Endothelial cell of umbilical vein (primary cell): ENCODE results near the gene CRB1. TPM values are rescaled to one million over a fixed set of nuclear protein-coding genes. Genes with fewer than 3 reads are reported as not detected.

Experiments
- BruUV-seq: library from RNA; stranded (reverse); fragments of 400-500 nt; replicated peaks from 2 replicates; lab custom pipeline; 2021; lab: Mats Ljungman, UMichigan
- CTCF ChIA-PET: fragments of 300-600, 350-600 bp; sonication (Branson Sonifier 250); formaldehyde crosslinking; loops from one replicate; lab custom pipeline; 2021; ENCODE audit warnings: antibody characterized with exemption, inconsistent platforms; lab: Charles Lee
- POLR2A ChIA-PET: fragments of 300-600, 350-600 bp; sonication (Branson Sonifier 250); formaldehyde crosslinking; loops from one replicate; lab custom pipeline; 2021; ENCODE audit warnings: antibody characterized with exemption, inconsistent platforms; lab: Charles Lee
- DNase-seq: peaks from one replicate; pipeline ENCODE4 v3.0.0-alpha.2; 2011; ENCODE audit warnings: low read depth, low spot score
- FAIRE-seq: peaks from 2 replicates; lab custom pipeline; 2011; peaks lifted over from hg19 to GRCh38; lab: Jason Lieb, UNC
- H2AFZ ChIP-seq: 2 replicates; pipeline ENCODE4 v1.6.0; 2012; ENCODE audit warnings: low read depth, low read length, control low read depth, inconsistent platforms
- H3K27ac ChIP-seq: 2 replicates; pipeline ENCODE4 v1.5.1; 2011; ENCODE audit warnings: low read depth, mild to moderate bottlenecking, control low read depth, low read length, moderate library complexity; ENCODE audit not compliant: insufficient read depth
- H3K27me3 ChIP-seq, 2 experiments: 2 replicates each; pipeline versions ENCODE4 v1.6.0 to v1.6.1; 2011; ENCODE audit warnings: low read length in 2 of 2, mixed read lengths in 1 of 2; ENCODE audit not compliant: control insufficient read depth in 2 of 2, insufficient read depth in 2 of 2
- H3K36me3 ChIP-seq, 2 experiments: 2 replicates in 1 of 2; 3 replicates in 1 of 2; pipeline ENCODE4 v1.5.1; 2011; ENCODE audit warnings: low read length in 2 of 2, mild to moderate bottlenecking in 1 of 2, moderate library complexity in 1 of 2; ENCODE audit not compliant: control insufficient read depth in 2 of 2, insufficient read depth in 2 of 2; ENCODE audit errors: extremely low read depth in 1 of 2
- H3K4me1 ChIP-seq: 3 replicates; pipeline ENCODE4 v1.5.1; 2011; ENCODE audit warnings: mild to moderate bottlenecking, low read length; ENCODE audit not compliant: control insufficient read depth, insufficient read depth; ENCODE audit errors: extremely low read depth
- H3K4me2 ChIP-seq: 2 replicates; pipeline ENCODE4 v1.6.1; 2011; ENCODE audit warnings: low read length, control low read depth, mixed read lengths; ENCODE audit not compliant: insufficient read depth
- H3K4me3 ChIP-seq, 3 experiments: fragments of 200-600 bp in 1 of 3; sonication (generic), shearing (Covaris generic) in 1 of 3; replicated peaks in 1 of 3; 2 replicates each; pipeline ENCODE4 v1.5.1; 2011 to 2016; ENCODE audit warnings: control low read depth in 3 of 3, low read length in 3 of 3, mild to moderate bottlenecking in 2 of 3, inconsistent platforms in 1 of 3, low read depth in 1 of 3, moderate library complexity in 1 of 3; ENCODE audit not compliant: insufficient read depth in 1 of 3
- H3K79me2 ChIP-seq: 2 replicates; pipeline ENCODE4 v1.6.0; 2012; ENCODE audit warnings: low read length, inconsistent platforms; ENCODE audit not compliant: control insufficient read depth, insufficient read depth
- H3K9ac ChIP-seq: replicated peaks from 2 replicates; pipeline ENCODE3; 2011; ENCODE audit warnings: low read length, control low read depth; ENCODE audit not compliant: insufficient read depth; ENCODE audit errors: extremely low read depth
- H3K9me1 ChIP-seq: replicated peaks from 3 replicates; pipeline ENCODE4 v1.6.0; 2011; ENCODE audit warnings: mild to moderate bottlenecking, low read length; ENCODE audit not compliant: control insufficient read depth, insufficient read depth; ENCODE audit errors: extremely low read depth
- H3K9me3 ChIP-seq: replicated peaks from 2 replicates; pipeline ENCODE4 v1.5.1; 2012; ENCODE audit warnings: low read length, inconsistent platforms; ENCODE audit not compliant: control insufficient read depth, insufficient read depth
- H4K20me1 ChIP-seq: replicated peaks from 2 replicates; pipeline ENCODE3; 2011; ENCODE audit warnings: mild to moderate bottlenecking, low read length; ENCODE audit not compliant: control insufficient read depth, insufficient read depth; ENCODE audit errors: extremely low read depth
- CTCF ChIP-seq, 2 donors: IDR thresholded peaks; 1 replicate in 1 of 2; 2 replicates in 1 of 2; pipeline ENCODE4 v1.5.1; 2011; ENCODE audit warnings: low read length in 2 of 2, mild to moderate bottlenecking in 2 of 2, moderate library complexity in 2 of 2, control low read depth in 1 of 2, inconsistent platforms in 1 of 2, low read depth in 1 of 2; ENCODE audit not compliant: insufficient read depth in 1 of 2; ENCODE audit errors: extremely low read depth in 1 of 2
- EZH2 ChIP-seq: IDR thresholded peaks from 2 replicates; pipeline ENCODE4 v1.6.1; 2012; ENCODE audit warnings: borderline replicate concordance, low read depth, mild to moderate bottlenecking, moderate library complexity, low read length, inconsistent platforms; ENCODE audit not compliant: severe bottlenecking
- FOS ChIP-seq: IDR thresholded peaks from 2 replicates; pipeline ENCODE4 v1.6.1; 2011; ENCODE audit warnings: mild to moderate bottlenecking, low read length, moderate library complexity, borderline replicate concordance; ENCODE audit not compliant: insufficient read depth
- GATA2 ChIP-seq: IDR thresholded peaks from 2 replicates; pipeline ENCODE4 v1.7.0; 2011; ENCODE audit warnings: low read depth, mild to moderate bottlenecking, moderate library complexity, mixed read lengths, low read length; ENCODE audit not compliant: insufficient read length, insufficient read depth
- JUN ChIP-seq: IDR thresholded peaks from 2 replicates; pipeline ENCODE4 v1.6.1; 2011; ENCODE audit warnings: borderline replicate concordance, low read depth; ENCODE audit not compliant: insufficient read length, insufficient read depth
- MAX ChIP-seq: IDR thresholded peaks from 2 replicates; pipeline ENCODE4 v1.6.1; 2011; ENCODE audit not compliant: insufficient read depth, insufficient read length
- MYC ChIP-seq: IDR thresholded peaks from one replicate; pipeline ENCODE4 v1.6.1; 2011; ENCODE audit warnings: mild to moderate bottlenecking, low read depth, low read length
- POLR2A ChIP-seq: IDR thresholded peaks from 2 replicates; pipeline ENCODE4 v1.6.1; 2012; ENCODE audit warnings: low read depth, mild to moderate bottlenecking, control low read depth, low read length
- POLR2AphosphoS5 ChIP-seq: IDR thresholded peaks from 2 replicates; pipeline ENCODE4 v1.6.1; 2012; ENCODE audit warnings: low read depth, mild to moderate bottlenecking, control low read depth, low read length, moderate library complexity; ENCODE audit not compliant: insufficient read depth
- dilution Hi-C: fragments of 300-500 bp; cut with MboI; formaldehyde crosslinking; loops from one replicate; pipeline ENCODE4 v1.15.0; 2019; ENCODE audit warnings: low sequenced_read_pairs; ENCODE audit not compliant: extremely low pct_ligation_motif_present
- intact Hi-C: fragments of 100-400 bp; cut with micrococcal nuclease; formaldehyde crosslinking; loops from one replicate; pipeline ENCODE4 v1.10.0; 2022
- polyA plus RNA-seq, 4 experiments: library from polyadenylated mRNA; depleted of rRNA in 3 of 4; stranded (reverse) in 3 of 4; unstranded in 1 of 4; fragments of >200 nt; gene quantifications; 2 replicates each; pipeline versions ENCODE4 v1.2.1 to v1.2.3, GENCODE V29; 2011 to 2012; ENCODE audit warnings: missing spikeins in 1 of 4
- total RNA-seq: library from RNA; stranded (reverse); gene quantifications from 2 replicates; pipeline ENCODE4 v1.2.3, GENCODE V29; 2021

The CRB1 gene
- total and polyA plus RNA-seq, 2 donors (not counting 3 experiments of a cell fraction or from before 2014, with no cell fraction given), result not detected

- Histone ChIP-seq H3K9me1 (no peaks in the 10 kb centered on the region), H4K20me1 (no peaks in the 10 kb centered on the region), H3K27ac (no peak overlapping the region), H3K4me1 (no peaks in the 10 kb centered on the region), H3K9me3 (no peaks in the 10 kb centered on the region), H3K36me3 (no peaks in the 10 kb centered on the region), H3K79me2 (no peaks in the 10 kb centered on the region), H3K4me2 (no peak overlapping the region), H3K9ac (no peak overlapping the region), H2AFZ (no peak overlapping the region), H3K4me3 (no peak overlapping the region), H3K27me3 (peaks cover 1 to 2% of the 10 kb centered on the region in 2 experiments)
- FAIRE-seq (no peak), DNase-seq (no peak)
- intact Hi-C loops (no loop called here), dilution Hi-C loops (no loop called here)
- no peak for TF ChIP-seq FOS
- no peak for TF ChIP-seq POLR2A
- TF ChIP-seq GATA2, result no peak
- TF ChIP-seq MAX, result no peak
- no peak for TF ChIP-seq EZH2
- no peak for TF ChIP-seq CTCF (IDR thresholded peaks at IDR 0.05; ENCODE audit: extremely low read depth in 1 of 2, insufficient read depth in 1 of 2, low read depth in 1 of 2, low read length in 2 of 2)
- no peak for TF ChIP-seq JUN
- no peak for TF ChIP-seq POLR2AphosphoS5
- TF ChIP-seq MYC, result no peak
- CTCF ChIA-PET, result interaction anchor here (1.8 to 2.3 kb wide), 2 partner anchors 15 to 58 kb away, joined by 5 to 7 read pairs; no protein-coding TSS in a partner anchor
- no TSS peak for BruUV-seq
- POLR2A ChIA-PET, result no interaction called here
Measured at GRCh38 chr1:197342044-197342565, 74.1 kb downstream of the CRB1 start.
